Activated T-cell treated with anti-CD3 and anti-CD28 coated beads for 24 hours (primary cell): ENCODE results near the gene STAT6.
A peak's percentile ranks its signal among the peaks of the same experiment; 100 is the strongest.

Experiments
- DNase-seq: peaks from one replicate; pipeline ENCODE4 v3.0.0-alpha.2; 2020; ENCODE audit warnings: low read depth

The STAT6 gene

DNA sequence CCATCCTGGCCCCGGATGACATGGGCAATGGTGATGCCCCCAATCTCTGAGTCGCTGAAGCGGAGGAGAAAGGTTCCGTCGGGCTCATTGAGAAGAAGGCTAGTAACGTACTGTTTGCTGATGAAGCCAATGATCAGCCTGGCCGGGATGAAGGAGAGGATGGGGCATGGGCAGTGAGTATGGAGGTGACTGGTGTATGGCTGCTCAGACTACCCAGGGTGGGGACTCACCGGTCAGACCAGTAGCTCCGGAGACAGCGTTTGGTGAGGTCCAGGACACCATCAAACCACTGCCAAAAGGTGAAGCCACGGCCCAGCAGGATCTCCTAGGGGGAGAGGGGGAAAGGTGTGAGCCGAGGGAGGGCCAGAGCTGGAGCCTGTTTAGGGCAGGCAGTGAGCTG, 11.4 kb downstream of the STAT6 start:
- DNase-seq, result no peak

- DNase-seq, result no peak
Measured at GRCh38 chr12:57099047-57099714, 12.0 kb downstream of the STAT6 start.

DNA sequence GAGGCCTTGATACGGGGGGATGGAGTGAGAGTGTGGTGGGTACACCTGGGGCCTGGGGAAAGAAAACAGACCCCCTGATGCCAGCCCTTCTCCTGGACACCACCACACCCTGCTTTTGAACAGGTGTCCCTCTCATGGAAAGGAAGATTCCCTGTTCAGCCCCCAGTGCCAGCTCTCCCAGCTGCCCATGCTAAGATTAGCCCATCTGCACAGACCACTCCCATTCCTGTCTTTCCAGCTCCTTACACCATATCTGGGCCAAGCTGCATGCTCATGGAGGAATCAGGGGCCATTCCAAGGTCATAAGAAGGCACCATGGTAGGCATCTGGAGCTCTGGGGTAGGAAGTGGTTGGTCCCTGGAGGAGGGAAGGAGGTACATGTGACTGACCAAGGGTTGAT, 12.6 kb downstream of the STAT6 start:
- DNase-seq, result no peak

DNA sequence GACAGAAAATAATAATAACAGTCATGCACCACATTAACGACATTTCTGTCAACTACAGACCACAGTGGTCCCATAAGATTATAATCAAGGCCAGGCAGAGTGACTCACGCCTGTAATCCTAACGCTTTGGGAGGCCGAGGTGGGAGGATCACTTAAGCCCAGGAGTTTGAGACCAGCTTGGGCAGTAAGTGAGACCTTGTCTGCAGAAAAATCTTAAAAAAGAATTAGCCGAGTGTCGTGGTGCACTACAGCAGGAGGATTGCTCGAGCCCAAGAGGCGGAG, 13.7 kb downstream of the STAT6 start:
- no peak for DNase-seq

DNA sequence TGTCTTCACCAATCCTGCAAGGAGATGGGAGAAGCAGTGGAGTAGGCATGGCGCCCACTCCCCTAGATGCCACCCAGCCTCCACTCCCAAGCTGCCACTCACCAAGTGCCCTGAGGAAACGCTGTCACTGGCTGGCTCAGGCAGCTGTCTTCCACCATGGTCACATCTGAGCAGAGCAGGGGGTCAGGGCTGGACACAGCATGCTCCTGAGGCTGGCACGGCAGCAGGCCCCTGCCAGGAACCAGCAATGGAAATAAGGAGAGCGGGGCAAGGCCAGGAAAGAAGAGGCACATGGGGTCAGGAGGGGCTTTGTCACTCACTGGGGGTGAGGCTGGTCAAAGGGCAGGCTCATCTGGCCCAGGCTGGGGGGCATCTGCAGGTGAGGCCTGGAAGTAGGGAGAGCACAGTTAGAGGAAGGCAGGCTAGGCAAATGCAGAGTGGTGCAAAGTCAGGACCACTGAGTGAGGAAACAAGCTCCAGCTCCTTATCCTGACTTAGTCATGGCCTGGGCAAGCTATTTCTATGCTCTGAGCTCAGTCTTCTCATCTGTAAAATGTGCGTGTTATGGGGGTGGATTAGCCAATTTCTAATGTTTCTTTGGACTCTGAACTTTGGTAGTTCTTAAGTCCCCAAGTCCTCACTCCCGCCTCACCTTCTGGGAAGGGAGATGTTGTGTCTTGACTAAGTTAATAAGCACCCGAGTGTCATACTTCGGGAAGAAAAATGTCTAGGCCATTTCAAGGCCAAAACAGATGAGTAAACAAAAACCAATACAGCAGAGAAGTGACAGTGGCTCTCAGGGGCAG, 14.2 kb downstream of the STAT6 start:
- DNase-seq, result no peak

- no peak for DNase-seq
Measured at GRCh38 chr12:57096099-57096572, 15.0 kb downstream of the STAT6 start.

- no peak for DNase-seq
Measured at GRCh38 chr12:57095440-57095839, 15.7 kb downstream of the STAT6 start.

DNA sequence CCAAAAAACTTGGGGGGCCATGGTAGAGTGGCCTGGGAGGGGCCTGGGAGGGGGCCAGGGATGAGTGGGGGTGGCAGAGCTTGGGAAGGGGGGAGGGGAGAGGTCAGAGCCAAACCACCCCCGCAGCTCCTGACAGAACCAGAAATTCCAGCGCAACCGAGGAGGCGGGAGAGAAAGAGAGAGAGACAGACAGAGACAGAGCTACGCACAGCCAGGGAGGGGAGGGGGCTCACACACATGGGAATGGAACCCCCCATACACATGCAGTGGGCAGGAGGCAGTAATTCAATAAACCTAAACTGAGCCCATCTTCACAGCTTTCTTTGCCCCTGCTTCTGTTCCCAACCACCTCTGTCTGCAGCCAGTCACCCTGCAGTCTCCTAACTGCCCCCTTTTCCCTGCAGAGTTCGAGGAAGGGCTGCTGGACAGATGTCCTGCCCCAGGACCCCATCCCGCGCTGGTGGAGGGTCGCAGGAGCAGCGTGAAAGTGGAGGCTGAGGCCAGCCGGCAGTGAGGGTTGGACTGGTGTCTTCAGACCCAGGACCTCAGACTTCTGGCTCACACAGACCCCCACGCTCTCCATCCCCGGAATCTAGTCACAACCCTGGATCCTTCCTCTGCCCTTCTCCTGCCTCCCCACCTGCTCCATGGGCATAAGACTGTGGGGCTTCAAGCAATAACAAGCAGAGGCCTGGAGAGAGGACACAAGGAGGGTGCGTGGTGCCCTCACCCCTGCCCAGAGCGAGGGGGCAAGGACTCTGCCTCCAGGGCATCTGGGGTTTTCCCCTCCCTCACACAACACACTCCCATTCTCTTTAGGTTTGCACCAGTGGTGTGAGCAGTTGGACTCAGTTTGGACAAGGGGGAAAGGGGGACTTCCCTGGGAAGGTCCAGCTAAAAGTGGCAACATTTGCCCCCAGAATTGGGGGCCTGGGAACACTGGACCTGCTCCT, 16.7 kb downstream of the STAT6 start:
- DNase-seq, result no peak

GRCh38 chr12:57093415-57094207, 17.6 kb downstream of the STAT6 start:
- peak; percentile 72 for DNase-seq

DNA sequence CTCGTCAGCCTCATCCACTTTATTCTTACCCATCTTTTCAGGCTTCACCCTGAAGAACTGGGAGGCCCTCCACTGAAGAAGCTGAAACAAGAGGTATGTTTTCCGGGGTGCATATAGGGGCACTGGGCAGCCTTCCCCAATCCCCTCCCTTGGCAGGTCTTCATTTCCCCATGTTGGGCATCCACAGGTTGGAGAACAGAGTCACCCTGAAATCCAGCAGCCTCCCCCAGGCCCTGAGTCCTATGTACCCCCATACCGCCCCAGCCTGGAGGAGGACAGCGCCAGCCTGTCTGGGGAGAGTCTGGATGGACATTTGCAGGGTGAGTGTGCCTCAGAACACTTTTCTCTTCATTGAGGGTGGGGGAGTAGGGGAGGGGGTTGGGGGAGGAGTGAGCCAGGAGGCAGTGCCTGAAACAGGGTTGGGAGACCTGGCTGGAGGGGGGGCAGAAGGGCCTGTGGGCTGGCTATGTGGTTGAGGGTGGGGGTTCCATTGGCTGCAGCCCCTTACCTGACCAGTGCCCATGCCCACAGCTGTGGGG, 18.2 kb downstream of the STAT6 start:
- DNase-seq, result no peak

DNA sequence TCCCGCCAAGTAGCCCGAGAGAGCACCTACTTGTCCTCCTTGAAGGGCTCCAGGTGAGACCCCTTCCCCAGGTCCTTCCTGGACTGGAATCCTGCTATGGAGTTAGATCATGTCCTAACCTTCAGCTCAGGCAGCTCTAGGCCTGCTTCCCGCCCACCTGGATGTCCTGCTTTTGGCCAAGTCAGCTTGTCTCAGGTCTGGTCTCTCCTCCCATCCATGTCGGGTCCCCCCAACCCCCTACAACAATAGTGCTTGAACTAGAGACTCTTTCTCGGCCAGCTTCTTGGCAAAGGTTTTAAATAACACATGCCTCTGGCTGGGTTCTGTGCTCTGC, 18.7 kb downstream of the STAT6 start:
- DNase-seq, result no peak

DNA sequence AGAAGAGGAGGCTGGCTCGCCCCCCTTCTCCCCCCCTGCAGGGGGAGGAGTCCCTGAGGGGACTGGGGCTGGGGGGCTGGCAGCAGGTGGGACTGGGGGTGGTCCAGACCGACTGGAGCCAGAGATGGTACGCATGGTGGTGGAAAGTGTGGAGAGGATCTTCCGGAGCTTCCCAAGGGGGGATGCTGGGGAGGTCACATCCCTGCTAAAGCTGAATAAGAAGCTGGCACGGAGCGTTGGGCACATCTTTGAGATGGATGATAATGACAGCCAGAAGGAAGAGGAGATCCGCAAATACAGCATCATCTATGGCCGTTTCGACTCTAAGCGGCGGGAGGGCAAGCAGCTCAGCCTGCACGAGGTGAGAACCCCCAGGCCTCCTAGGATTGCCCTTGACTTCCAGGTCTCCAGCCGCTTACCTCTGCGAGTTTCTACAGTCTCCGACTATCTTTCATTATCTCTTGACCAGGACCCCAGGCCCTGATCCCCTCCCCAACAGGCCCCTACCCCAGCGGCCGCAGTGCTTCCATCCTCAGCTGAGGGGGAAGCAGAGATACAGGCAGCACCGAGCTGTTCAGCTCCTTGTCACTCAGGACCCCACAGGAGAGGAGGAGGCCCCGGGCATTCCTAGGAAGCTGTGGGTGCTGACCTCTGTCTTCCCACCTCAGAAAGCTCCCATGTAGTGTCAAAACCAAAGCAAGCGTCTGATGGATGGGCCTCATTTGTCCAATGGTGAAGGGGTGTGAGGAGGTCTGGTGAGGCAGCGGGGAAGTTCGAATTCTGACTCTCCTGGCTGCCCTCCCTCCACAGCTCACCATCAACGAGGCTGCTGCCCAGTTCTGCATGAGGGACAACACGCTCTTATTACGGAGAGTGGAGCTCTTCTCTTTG, 19.3 kb downstream of the STAT6 start:
- no peak for DNase-seq

GRCh38 chr12:57090924-57091637, 20.1 kb downstream of the STAT6 start:
- DNase-seq, result no peak

DNA sequence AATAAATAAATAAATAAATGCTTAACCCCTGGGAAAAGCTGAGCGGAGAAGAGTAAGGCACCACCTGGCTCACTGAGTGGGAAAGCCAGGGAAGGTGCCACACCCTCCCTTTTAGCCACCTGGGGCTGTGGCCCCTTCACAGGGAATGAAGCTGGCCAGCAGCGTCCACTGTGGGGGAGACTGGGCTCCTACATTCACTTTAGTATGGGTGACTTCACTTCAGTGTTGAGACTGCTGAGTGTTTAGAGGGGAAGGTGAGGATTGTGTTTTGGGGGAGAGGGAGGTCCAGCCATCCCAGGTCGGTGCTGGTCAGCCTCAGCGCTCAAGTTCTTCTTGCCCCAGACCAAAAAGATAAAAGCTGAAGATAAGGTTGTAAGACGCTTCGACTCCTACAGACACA, 20.7 kb downstream of the STAT6 start:
- DNase-seq, result no peak

DNA sequence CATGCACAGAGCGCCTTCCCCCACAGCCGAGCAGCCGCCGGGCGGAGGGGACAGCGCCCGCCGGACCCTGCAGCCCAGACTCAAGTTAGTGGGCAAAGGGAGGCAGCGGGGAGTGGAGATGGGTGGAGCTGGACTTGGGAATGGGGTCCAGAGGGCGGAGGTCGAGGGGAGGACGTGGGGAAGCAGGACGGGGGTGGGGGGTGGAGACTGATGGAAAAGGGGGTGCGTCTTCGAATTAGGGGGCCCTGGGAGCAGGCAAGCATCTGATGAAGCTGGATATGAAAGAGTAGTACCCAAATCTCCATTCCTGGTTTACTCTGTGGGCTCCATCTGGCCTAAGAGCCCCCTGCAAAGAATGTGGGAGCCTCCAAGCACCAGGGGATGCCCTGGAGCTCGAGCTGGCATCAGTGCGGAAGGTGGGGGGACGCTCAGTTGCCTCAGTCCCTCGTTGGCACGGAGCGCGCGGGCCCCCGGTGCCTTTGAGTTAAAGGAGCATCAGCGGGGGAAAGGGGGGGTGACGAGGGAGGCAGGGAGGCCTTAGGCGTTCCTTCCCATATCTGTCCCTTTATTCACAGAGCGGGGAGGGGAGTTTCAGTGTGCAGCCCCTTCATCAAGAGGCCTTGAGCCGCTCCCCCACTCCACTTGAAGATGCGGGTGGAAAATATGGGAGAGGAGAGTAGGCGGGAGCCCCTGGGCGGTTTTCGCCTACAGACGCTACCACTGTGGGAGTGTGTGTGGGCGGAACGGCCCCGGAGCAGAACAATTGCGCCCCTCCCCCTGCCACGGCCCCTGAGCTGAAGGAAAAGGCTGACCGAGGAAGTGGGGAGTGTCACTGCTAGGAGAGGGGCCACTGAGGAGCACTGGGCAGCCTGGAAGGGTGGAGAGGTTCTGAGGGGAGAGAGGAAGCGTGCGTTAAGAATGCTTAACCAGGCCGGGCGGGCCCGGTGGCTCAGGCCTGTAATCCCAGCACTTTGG, 21.6 kb downstream of the STAT6 start:
- no peak for DNase-seq

DNA sequence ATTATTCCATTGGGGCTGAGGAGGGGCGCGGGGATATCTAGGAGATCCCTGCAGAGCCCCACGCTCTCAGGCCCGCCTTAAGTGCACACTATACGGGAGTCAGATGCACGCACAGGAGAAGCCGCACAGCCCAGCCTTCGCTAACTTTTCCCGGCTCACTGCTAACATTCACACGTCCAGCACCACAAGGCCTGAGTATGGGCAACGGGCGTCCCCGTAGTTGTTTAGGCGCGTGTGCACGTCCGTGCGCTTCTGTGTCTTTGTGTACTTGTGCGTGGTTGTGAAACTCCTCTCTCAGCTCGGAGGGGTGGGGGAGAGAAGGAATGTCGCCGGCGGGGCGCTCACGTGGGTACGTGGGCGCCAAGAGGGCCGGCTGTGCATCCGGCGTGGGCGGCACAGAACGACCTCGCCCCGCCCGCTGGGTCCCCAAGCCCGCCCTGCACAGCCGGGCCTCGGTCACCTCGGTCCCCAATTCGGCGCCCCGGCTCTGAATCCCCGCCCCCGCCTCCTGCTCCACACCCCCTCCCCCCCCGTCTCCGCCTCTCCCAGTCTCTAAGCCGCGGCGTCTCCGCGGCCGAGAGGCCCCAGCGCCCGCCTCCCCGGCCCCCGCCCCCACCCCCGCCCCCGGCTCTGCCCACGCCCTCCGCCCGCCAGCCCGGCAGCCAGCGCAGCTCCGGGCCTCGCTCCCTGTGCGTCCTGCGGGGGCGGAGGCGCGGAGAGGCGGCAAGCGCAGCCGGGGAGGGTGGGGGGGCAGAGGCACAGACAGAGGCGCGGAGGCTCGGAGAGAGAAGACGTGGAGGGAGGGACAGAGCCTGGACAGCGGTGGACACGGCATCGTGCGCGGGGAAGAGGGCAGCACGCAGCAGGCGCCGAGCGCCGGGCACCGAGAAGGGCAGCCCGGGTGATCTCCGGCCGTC, 22.6 kb downstream of the STAT6 start, which contains the start of gene NAB2:
TSS of gene NAB2 (plus strand) at position 761 of the 917 bp plus-strand sequence. CDS start 158 bp downstream, outside the sequence.
- peak; percentile 80 for DNase-seq

DNA sequence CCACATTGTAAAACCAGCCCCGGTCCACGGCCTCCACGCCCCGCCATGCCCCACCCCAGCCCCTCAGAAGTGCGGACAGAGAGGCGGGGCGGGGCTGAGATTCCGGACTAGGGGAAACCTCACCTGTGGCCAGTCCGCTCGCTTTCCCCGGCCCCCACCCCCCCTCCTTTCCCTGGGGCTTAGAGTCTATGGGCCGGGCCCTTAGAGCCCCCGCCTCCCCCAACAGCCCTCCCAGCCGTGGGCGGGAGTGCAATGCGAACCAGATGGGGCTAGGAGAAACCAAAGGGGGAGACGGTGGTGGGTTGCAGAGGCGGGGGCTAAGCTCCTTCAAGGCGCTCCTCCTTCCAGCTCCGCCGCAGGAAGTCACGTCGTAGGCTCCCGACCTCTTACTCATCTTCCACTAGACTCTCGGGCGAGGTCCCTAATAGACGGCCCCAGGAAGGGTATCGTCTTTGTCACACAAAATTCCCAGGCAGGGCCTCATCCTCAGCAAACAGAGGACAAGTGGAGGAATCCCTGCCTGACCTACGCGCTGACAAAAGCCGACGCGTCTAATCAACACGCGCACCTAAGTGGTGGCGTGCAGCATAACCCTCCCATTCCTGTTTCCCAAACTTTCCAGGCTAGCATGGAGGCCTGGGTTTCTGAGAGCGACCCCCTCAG, 23.3 kb downstream of the STAT6 start:
- DNase-seq, result peak; percentile 78
